ENCODE measurements around the gene OR6C6. TPM values are rescaled to one million over a fixed set of nuclear protein-coding genes. Genes with fewer than 3 reads are reported as not detected.

Gene OR6C6
- polyA plus RNA-seq, 1 donor (not counting 4 experiments of a cell fraction or from before 2014, with no cell fraction given), result not detected

GRCh38 chr12:55244309-55244708 lies 52.1 kb downstream of the OR6C6 start, which contains the start of gene OR6C74:
Gene OR6C74, plus strand, starts transcription at chr12:55244609. Its CDS starts 2,679 bp downstream, at chr12:55247288.
- Histone ChIP-seq H3K9me1 (ENCODE audit: control insufficient read depth, extremely low read depth, insufficient read depth, low read length) (no peaks in the 10 kb centered on the region), H3K9ac (ENCODE audit: control insufficient read depth, extremely low read depth, insufficient read depth, low read length) (no peak within 1 kb of the TSS)
- no peak for DNase-seq (ENCODE audit: low read depth, low spot score)

More at GRCh38 chr12:55244309-55244708, 52.1 kb downstream of the OR6C6 start, which contains the start of gene OR6C74:
- Histone ChIP-seq H3K4me3 (ENCODE audit: control insufficient read depth in 2 of 3, extremely low read depth in 1 of 3, insufficient read depth in 2 of 3, low read depth in 1 of 3, low read length in 3 of 3) (no peak within 1 kb of the TSS), H3K27me3 (ENCODE audit: control insufficient read depth, extremely low read depth, insufficient read depth, low read length) (no peaks in the 10 kb centered on the region), H3K27ac (ENCODE audit: control insufficient read depth, insufficient read depth, low read length) (no peak within 1 kb of the TSS), H3K4me2 (ENCODE audit: control insufficient read depth, extremely low read depth, insufficient read depth, low read depth, low read length) (no peak within 1 kb of the TSS), H2AFZ (ENCODE audit: control insufficient read depth, low read length) (no peak within 1 kb of the TSS), H3K79me2 (ENCODE audit: control insufficient read depth, insufficient read depth, low read length) (no peaks in the 10 kb centered on the region), H3K36me3 (ENCODE audit: control insufficient read depth in 2 of 2, extremely low read depth in 1 of 2, insufficient read depth in 2 of 2, low read length in 2 of 2) (no peaks in the 10 kb centered on the region), H4K20me1 (ENCODE audit: control insufficient read depth, extremely low read depth, insufficient read depth, low read length) (no peaks in the 10 kb centered on the region), H3K4me1 (ENCODE audit: control insufficient read depth, extremely low read depth, insufficient read depth, low read length) (no peaks in the 10 kb centered on the region), H3K9me3 (ENCODE audit: control insufficient read depth, low read depth, low read length) (no peaks in the 10 kb centered on the region)
- FAIRE-seq, result no peak
- dilution Hi-C loops (cut with MboI; ENCODE audit: extremely low pct_ligation_motif_present, low sequenced_read_pairs), result no loop called here
- no peak for TF ChIP-seq EZH2 (IDR thresholded peaks at IDR 0.05; ENCODE audit: low read length)
- TF ChIP-seq CTCF (optimal IDR thresholded peaks at IDR 0.05 in 1 of 3, IDR thresholded peaks at IDR 0.05 in 1 of 3, conservative IDR thresholded peaks at IDR 0.05 in 1 of 3; ENCODE audit: extremely low read depth in 1 of 3, insufficient read depth in 2 of 3, low read length in 3 of 3), result no peak

Other genes starting within 250 kb of the OR6C6 start
- gene OR9K2, start 170.2 kb downstream of the OR6C6 start, polyA plus RNA-seq, result not detected in 3 replicates
- gene OR10A7, start 75.5 kb downstream of the OR6C6 start, polyA plus RNA-seq, result not detected in 3 replicates
- gene OR6C74, start 52.0 kb downstream of the OR6C6 start, polyA plus RNA-seq, result not detected in 3 replicates
- gene OR6C1, start 17.8 kb upstream of the OR6C6 start, polyA plus RNA-seq, result not detected in 3 replicates
- not detected in 3 replicates for gene OR6C3, start 34.2 kb upstream of the OR6C6 start, polyA plus RNA-seq
- gene OR6C75, start 66.4 kb upstream of the OR6C6 start, polyA plus RNA-seq, result not detected in 3 replicates
- gene OR6C65, start 104.0 kb upstream of the OR6C6 start, polyA plus RNA-seq, result not detected in 3 replicates
- gene OR6C76, start 129.7 kb upstream of the OR6C6 start, polyA plus RNA-seq, result not detected in 3 replicates
- gene OR6C2, start 147.5 kb upstream of the OR6C6 start, polyA plus RNA-seq, result not detected in 3 replicates
- not detected in 3 replicates for gene OR6C70, start 173.6 kb upstream of the OR6C6 start, polyA plus RNA-seq
- not detected in 3 replicates for gene OR6C68, start 195.8 kb upstream of the OR6C6 start, polyA plus RNA-seq